Measurements from ENCODE around the gene MPV17.

The MPV17 gene

GRCh38 chr2:27309651-27310050, 13.2 kb downstream of the MPV17 start:
- FAIRE-seq: no peak
- DNase-seq (ENCODE audit: insufficient read length, low spot score): no peak
- no peak for TF ChIP-seq CTCF (IDR thresholded peaks at IDR 0.05; ENCODE audit: insufficient read depth, missing control alignments)

- FAIRE-seq (no peak), DNase-seq (ENCODE audit: insufficient read length, low spot score) (no peak)
- TF ChIP-seq CTCF (IDR thresholded peaks at IDR 0.05; ENCODE audit: insufficient read depth, missing control alignments): no peak
Observed at GRCh38 chr2:27308359-27308881, 14.5 kb downstream of the MPV17 start, which contains the start of gene UCN. TSS of gene UCN (minus strand) at chr2:27308445. CDS start at chr2:27307895, 550 bp downstream.

GRCh38 chr2:27307545-27308358, 15.1 kb downstream of the MPV17 start:
- no peak for TF ChIP-seq CTCF (IDR thresholded peaks at IDR 0.05; ENCODE audit: insufficient read depth, missing control alignments)
- DNase-seq (ENCODE audit: insufficient read length, low spot score) (no peak), FAIRE-seq (no peak)

- FAIRE-seq (no peak), DNase-seq (ENCODE audit: insufficient read length, low spot score) (no peak)
- no peak for TF ChIP-seq CTCF (IDR thresholded peaks at IDR 0.05; ENCODE audit: insufficient read depth, missing control alignments)
Observed at GRCh38 chr2:27307287-27307544, 15.7 kb downstream of the MPV17 start.

- no peak for TF ChIP-seq CTCF (IDR thresholded peaks at IDR 0.05; ENCODE audit: insufficient read depth, missing control alignments)
- DNase-seq (ENCODE audit: insufficient read length, low spot score) (no peak), FAIRE-seq (no peak)
Observed at GRCh38 chr2:27306573-27307286, 16.2 kb downstream of the MPV17 start.

GRCh38 chr2:27306136-27306535, 16.8 kb downstream of the MPV17 start:
- DNase-seq (ENCODE audit: insufficient read length, low spot score): no peak
- FAIRE-seq: no peak
- TF ChIP-seq CTCF (IDR thresholded peaks at IDR 0.05; ENCODE audit: insufficient read depth, missing control alignments): no peak

- DNase-seq (ENCODE audit: insufficient read length, low spot score): no peak
- no peak for FAIRE-seq
- TF ChIP-seq CTCF (IDR thresholded peaks at IDR 0.05; ENCODE audit: insufficient read depth, missing control alignments): no peak
Observed at GRCh38 chr2:27305516-27305915, 17.4 kb downstream of the MPV17 start.
